GM18873 (cell line): ENCODE data around the gene ABCA1.
"Not testable (repeated sequence)": the region's sequence is repeated elsewhere in the genome, so short reads cannot be mapped to it uniquely, and the experiment has no call there.

ENCODE experiments used
- ATAC-seq: cut with Tn5 transposase; IDR thresholded peaks from one replicate; pipeline ENCODE4 v1.9.1; 2021; ENCODE audit warnings: mild to moderate bottlenecking, moderate library complexity, moderate number of reproducible peaks; ENCODE audit not compliant: unreplicated experiment, low FRiP score

The ABCA1 gene

DNA sequence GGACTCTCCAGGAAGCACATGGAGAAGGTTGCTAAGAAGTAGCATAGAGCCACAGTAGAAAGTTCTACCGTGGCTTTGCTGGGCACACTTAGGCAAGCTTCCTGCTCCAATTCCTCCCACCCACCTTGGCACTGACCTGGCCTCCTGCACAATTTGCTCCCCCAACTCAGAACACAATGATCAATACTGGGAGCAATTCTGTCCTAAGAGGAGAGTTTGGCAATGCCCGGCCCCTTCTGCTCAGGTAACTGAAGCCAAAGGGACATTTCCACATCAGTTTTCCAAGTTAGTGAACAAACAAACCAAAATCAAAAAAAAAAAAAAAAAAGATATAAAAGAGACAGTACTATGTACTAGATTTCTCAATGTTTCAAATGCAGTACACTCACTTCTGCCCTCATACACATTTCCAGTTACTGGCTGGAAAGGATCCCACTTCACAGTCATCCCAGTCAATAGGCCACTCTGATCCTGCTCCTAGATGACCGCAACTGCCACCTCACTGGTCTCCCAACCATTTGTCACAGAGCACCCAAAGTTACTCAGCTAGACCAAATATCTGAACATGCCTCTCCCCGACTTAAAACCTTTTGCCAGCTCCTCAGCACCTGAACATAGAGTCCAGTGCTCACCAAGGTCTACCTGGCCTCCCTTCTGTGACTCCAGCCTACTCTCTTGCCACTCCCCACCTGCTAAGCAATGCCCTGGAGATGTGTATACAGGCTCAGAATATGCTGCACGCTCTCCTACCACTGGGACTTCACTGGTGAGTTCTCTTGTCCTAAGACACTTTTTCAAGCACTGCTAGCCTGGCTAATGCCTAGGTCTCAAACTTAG lies 21.3 kb downstream of the ABCA1 start:
- ATAC-seq, result no peak

DNA sequence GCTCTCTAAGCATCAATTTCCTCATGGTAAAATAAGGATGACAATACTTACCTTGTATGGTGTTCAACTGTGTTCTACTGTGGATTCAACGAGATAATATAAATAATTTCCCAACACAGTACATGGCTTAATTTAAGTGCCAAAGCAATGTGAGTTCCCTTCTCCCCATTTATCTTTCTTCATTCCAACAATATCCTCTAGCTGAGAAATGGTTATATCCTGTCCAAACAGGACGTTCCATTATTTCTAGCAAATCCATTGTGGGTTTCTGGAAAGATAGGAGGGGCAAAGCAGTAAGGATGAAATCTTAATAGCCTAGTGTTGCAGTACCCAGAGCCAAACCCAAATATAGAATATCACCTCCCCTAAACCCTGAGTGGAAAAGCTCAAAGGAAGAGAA lies 22.0 kb downstream of the ABCA1 start:
- ATAC-seq, result no peak

DNA sequence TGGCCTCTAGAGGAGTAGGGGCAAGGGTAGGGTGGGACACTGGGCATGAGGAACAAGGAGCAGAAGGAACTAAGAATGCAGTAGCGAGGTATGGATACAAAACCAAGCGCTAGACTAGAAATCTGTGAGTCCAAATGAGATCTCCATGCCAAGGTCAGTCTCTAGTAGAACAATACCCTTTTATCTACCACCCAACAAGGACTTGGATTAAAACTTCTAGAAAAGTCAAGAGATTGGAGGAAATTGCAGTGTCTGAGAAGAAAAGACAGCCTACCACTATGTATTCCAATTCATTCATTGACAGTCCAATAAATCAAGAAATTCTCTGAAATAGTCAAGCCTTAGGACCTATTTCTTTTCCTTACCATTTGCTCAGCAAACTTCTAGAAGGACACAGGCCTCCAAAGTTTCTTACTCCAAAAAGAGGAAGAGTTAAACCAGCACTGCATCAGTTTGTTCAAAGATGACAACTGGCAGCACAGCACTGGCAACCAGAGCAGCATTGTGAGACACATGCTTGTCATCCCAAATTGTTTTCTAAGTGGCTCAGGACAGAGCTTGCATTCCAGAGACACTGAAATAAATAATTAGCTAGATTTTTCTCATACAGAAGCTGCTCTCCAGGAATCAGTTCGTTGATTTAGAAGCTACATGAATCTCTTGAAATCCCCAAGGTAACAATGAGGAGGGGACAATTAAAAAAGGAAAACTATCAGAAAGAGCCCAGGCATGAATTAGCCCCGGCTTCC lies 22.6 kb downstream of the ABCA1 start:
- no peak for ATAC-seq

DNA sequence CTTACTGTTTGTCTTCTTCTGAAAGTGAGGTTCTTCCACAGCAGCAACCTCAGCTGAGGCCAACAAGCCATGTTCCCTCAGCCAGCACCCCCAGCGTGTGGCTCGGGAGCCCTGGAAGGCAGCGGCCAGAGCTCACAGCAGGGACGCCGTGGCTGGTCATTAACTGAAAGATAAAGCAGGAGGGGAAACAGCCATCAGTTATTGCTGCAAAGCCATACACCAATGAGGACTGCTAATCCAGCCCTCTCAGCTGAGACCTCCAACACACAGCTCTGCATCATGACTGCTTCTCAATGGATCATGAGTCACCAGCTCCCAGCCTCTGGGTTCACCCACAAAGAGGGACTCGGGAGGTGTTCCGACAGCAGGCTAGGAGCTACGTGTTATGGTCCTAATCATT lies 24.3 kb downstream of the ABCA1 start:
- no peak for ATAC-seq

DNA sequence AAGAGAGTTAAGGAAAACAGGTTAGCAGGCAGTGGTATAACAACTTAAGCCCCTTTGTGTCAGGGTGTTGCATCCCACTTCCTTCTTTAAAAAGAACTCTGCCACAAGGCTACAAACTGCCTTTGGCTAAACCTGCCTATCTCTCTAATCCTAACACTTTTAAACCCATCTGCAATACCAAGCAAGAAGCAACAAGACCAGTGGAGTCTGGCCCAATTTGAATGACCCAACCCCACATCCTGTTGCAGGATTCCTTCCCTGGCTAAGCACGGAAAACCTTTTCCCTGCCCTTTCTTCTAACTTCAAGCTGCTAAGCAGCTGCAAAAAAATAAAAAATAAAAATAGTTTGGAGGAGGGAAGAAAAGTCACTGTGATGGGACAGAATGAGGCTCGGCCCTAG lies 27.1 kb downstream of the ABCA1 start:
- no peak for ATAC-seq

DNA sequence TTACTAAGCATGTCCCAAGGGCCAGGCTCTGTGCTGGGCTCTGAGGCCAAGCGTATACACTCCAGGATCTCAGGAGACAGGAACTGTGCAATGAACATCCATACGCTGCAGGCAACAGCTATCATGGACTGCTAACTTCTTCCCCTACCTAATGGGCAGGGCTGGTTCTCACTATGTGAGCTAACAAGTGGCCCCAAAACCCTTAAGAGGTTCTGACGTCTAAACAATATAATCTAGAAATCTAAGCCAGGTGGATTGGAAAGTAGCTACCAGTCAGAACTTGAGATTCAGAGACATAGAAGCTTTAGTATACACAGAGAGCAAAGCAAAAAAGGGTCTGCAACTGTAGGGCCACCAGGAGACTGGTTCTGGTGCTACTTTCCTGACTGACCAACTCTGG lies 27.6 kb downstream of the ABCA1 start:
- ATAC-seq, result no peak

DNA sequence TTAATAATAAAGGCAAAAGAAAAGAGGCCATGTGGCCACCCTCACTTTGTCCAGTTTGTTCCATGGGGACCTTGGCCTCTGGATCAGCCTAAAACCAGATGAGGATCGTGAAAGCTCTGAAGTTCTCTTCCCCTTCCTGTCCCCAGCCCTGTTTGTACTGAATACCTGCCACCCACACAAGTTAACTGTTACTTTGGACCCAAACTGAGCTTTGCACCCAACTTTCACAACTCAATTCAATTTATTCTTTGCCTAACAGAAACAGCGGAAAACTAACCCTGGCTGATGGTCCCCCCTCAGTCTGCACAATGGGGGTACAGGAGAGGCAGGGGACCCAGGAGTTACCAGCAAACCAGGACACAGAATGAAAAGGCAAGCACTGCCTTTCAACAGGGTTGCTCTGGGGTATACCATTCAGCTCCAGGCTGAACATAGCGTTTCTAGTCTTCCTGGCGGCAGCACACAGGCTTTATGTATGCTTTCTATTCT lies 28.2 kb downstream of the ABCA1 start:
- no peak for ATAC-seq

DNA sequence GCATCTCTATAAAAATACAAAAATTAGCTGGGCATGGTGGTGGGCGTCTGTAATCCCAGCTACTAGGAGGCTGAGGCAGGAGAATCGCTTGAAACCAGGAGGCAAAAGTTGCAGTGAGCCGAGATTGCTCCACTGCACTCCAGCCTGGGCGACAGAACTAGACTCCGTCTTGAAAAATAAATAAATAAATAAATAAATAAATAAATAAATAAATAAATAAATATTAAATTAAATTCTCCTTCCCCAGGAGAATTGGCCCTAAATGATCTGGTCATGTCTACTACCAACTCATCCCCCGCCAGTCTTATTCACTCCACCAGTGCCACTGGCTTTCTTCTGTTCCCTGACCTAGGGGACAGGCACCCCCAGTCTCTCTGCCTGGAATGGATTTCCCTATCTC lies 29.6 kb downstream of the ABCA1 start:
- ATAC-seq, result not testable (repeated sequence)

DNA sequence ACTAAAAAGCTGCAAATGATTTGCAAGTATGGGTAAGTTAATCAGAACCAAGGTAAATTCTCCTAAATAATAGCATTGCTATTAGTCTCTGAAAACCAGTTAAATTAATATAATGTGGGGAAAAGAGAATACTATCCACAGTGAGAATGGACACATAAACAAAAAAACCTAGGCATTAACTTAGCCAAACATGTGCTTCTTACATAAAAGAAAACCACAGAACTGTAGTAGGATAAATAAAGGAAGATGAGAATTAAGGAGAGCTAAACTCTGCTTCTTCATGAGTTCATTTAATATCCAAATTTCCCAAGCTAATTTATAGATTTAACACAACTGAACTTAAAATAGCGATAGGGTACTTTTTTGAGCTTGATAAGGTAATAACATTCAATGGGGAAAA lies 31.8 kb downstream of the ABCA1 start:
- ATAC-seq, result no peak

DNA sequence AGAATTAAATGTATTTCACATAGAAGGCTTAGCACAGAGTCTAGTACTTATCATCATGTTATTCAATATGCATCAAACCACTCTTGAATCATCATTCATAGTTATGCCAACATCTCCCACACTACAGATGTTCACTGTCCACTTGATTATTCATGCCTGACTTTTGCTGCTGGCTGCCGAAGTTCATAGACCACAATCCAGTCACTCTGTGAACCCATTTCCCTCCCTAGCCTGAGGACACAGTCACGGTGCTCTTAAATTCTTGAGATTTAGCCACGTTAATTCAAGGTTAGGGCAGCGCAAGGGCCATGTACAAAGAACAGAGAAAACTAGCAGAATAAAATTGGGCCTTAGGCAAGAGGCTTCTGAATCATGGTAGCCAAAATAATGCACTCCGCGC lies 32.4 kb downstream of the ABCA1 start:
- ATAC-seq, result no peak

DNA sequence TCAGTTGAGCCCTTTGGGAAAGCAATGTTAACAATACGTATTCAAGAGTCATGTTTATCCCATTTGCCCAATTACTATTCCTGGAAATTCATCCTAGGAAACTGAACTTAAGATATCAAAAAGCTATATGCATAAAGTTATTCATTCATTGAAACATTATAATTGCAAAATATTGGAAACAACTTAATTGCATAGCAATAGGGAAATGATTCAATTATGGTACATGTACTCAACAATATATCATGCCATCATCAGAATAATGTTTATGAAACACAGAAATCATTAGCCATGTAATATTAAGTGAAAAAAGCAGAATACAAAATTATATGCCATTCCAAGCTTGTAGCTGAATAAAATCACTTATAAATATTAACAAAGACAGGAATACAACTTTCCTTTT lies 35.3 kb downstream of the ABCA1 start:
- no peak for ATAC-seq

DNA sequence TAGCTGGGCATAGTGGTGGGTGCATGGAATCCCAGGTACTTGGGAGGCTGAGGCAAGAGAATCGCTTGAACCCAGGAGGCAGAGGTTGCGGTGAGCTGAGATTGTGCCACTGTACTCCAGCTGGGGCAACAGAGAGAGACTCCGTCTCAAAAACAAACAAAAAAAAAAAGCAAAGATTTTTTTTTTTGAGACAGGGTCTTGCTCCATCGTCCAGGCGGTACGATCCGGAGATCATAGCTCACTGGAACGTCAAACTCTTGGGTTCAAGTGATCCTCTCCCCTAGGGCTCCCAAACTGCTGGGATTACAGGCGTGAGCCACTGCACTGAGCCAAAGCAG lies 37.6 kb downstream of the ABCA1 start:
- ATAC-seq, result no peak

DNA sequence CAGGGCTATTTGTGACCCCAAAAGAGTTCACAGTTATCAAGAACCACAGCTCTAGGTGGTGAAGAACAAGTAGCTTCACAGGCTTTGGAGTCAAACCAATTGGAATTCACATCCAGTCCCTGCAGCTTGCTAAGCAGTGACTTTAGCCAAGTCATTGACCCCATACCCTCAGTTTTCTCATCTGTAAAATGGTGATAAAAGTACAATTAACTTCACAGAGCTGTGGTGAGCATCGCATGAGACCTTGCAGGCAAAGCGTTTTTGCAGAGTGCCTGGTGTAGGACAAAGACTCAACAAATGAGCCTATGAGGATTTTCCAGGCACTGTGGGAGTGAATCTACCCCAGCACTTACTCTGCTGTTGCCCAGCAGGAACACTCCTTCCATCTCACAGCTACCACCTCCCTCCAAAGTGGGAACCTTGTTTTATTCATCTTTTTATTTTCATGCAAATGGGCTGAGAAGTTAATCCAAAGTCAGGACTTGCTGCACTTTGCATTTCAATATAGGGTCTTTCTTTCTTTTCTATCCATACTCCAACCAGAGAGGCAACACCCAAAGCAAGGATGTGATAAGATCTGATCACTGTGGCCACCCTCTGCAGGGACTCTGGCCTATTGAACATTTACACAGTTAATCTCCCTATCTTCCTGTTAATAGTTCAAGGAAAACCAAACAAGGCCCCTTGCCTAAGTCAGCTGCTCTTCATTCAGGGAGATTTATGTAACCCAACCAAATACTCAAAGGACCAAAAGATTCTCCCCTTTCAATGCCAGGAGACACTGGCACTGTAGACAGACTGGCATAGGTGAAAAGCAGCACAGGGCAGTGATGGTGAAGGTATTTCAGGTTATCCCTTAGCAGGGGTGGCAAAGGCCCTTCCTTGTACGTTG lies 41.9 kb downstream of the ABCA1 start:
- ATAC-seq, result no peak

DNA sequence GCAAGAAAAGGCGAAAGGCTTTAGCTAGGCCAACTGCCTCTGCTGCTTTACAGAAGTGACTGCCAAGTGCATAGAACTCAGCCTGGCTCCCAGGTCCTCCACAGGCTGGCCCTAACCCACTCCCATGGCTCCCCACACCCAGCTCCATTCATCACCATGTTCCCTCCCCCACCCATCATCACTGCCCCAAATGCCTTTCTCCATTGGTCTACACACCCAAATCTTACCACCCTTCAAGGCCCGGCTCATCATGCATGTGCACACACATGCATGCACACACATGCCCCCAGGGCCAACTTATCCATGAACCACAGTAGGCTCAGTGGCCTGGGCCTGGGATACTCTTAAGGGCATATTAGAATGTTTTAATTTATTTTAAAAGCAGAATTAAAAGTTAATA lies 44.8 kb downstream of the ABCA1 start:
- no peak for ATAC-seq

DNA sequence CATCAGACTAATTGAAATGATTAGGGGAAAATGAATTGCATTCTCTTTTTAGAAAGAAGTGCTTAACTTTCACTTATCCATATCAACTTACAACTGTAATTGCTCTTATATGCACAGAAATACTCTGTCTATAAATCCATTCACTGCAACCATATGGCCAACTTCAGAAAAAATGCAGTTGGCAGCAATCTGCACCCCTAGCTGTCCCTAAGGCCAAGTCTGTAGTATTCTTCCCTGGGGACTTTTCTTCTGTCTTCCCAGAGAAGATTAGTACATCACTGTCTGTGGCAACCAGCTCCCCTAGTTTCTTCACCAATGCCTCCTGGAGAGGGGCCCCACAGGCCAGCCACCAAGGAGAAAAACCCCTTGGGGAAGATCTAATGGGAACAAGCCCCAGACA lies 45.4 kb downstream of the ABCA1 start:
- ATAC-seq, result no peak

DNA sequence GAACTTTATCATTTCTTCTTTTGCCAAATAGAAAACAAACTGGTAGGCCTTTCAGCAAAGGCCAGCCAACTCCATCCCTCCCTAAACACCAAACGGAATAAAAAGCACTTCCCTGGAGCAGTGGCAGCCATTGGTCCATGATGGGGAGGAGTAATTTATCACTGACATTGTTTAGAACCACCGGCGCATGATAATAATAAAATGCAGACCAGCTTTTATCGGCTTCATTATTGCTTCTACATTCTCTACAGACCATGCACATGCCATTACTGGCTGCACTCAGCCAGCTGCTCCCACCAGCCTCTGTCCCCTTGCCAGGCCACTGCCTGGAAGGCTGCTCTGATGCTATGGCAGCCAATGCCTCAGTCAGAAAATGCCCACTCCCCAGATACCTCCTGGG lies 45.9 kb downstream of the ABCA1 start:
- no peak for ATAC-seq

DNA sequence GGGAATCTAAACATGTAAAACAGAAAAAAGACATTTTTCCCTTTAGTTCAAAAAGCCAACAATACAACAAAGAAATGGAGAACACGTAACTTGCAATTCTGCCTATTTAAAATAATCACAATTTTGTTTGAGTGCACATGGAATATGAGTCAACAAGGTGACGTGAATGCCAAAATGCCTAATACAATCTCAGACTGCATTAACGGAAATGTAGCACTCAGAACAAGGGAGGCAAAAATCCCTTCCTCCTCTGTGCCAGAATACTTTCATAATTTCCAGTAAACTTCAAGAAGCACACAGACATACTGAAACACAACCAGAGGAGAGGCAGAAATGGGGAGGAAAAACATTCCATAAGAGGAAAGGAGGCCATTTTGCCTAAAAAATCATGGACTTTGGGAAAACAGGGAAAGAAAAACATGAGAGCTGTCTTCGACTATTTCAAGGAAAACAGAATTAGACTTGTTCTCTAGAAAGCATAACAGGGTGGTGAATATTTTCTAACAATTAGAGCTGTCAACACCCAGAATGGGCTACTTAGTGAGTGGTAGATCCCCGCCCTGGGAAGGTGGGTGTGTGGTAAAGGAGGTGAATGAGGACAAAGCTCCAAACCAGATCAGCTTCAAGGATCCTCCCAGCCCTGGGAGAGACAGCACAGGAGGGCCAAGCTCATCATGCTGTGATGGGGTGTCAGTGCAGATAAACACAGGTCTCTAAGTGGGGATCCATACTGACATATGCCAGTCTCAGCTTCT lies 48.2 kb downstream of the ABCA1 start:
- no peak for ATAC-seq

DNA sequence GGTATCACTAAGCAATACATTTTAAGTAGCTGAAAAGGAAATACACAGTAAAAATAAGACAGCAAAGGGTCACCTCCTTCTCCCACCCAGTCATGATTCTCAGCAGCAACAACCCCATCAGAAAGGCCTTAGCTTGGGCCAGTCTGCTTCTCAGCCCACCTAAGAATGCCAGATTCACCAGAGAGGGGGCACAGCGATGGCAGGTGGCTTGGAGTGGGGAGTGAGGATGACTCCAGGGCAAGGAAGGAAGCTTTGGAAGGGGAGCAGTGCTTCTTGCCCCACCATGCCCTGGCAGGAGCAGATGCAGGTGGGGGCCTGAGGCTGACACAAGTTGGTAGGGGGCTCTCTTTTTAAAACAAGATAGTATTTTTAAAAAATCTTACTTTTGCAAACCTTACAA lies 51.4 kb downstream of the ABCA1 start:
- ATAC-seq, result no peak

DNA sequence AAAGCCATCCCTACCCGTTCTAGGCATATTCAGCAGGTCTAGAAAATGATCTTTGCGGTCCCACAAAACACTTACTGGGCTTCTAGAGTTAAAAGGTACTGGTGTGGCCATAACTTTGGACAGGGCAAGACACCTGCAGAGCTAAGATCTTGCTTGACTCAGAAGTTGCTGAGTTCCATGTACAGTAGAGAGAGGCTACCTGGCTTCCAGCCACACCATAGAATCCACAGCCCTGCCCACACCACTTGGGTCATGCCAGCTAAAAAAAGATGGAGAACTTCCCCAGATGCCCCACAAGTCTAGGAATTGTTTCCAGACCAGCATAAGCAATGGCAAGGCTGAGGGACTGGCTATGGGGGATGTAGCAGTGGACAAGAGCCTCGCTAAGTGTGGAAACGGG lies 52.1 kb downstream of the ABCA1 start:
- ATAC-seq, result no peak

DNA sequence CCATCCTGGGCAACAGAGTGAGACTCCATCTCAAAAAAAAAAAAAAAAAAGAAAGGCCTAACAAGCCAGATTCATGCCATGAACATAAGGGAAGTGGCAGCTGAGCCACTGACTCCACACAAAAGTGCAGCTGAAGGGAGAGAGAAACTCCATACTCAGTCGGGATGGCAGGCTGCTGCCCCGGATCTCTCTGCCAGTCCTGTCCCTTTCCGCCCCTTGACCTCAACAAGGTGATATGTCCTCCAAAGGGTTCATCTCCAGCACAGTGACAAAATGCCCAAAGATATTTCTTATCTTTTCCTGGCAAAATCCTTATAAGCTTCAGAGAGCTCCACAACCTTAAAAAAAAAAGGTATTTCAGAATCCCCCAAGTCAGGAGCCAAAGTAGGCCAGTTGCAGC lies 52.6 kb downstream of the ABCA1 start:
- no peak for ATAC-seq
